HEK293T (cell line): ENCODE measurements around the gene IGLL1.
"Not testable (repeated sequence)": the region's sequence is repeated elsewhere in the genome, so short reads cannot be mapped to it uniquely, and the experiment has no call there.

ENCODE experiments used
- CTCF ChIA-PET: fragments of 350-600 bp; formaldehyde crosslinking; extraction: SDS; loops from one replicate; lab custom pipeline; 2021; ENCODE audit warnings: antibody characterized with exemption, inconsistent platforms; lab: Yijun Ruan, JAX
- POLR2A ChIA-PET: fragments of 350-600 bp; formaldehyde crosslinking; extraction: SDS; loops from one replicate; lab custom pipeline; 2020; ENCODE audit warnings: antibody characterized with exemption, inconsistent platforms; lab: Yijun Ruan, JAX
- DNase-seq: peaks from one replicate; pipeline ENCODE4 v3.0.0; 2012; ENCODE audit warnings: mixed read lengths; ENCODE audit errors: extremely low spot score
- ARNT ChIP-seq: fragments of 450-650 bp; IDR thresholded peaks from 2 replicates; pipeline ENCODE4 v1.6.1; 2017; ENCODE audit warnings: mild to moderate bottlenecking
- BHLHE40 ChIP-seq: fragments of 450-650 bp; IDR thresholded peaks from 2 replicates; pipeline ENCODE4 v1.6.1; 2016; ENCODE audit warnings: mild to moderate bottlenecking, moderate library complexity, borderline replicate concordance
- CTBP1 ChIP-seq: fragments of 450-650 bp; IDR thresholded peaks from 2 replicates; pipeline ENCODE4 v1.6.1; 2016; ENCODE audit warnings: borderline replicate concordance
- ELF4 ChIP-seq: fragments of 450-650 bp; IDR thresholded peaks from 2 replicates; pipeline ENCODE4 v1.6.1; 2017; ENCODE audit warnings: antibody characterized with exemption
- FOXA1 ChIP-seq: fragments of 450-650 bp; IDR thresholded peaks from 2 replicates; pipeline ENCODE4 v1.6.1; 2016; ENCODE audit warnings: mild to moderate bottlenecking
- FOXK2 ChIP-seq: fragments of 450-650 bp; IDR thresholded peaks from 2 replicates; pipeline ENCODE4 v1.6.1; 2016; ENCODE audit warnings: mild to moderate bottlenecking
- FOXM1 ChIP-seq: fragments of 450-650 bp; IDR thresholded peaks from 2 replicates; pipeline ENCODE4 v1.6.1; 2017; ENCODE audit warnings: mild to moderate bottlenecking, borderline replicate concordance
- HDGF ChIP-seq: fragments of 450-650 bp; IDR thresholded peaks from 2 replicates; pipeline ENCODE4 v1.6.1; 2017; ENCODE audit warnings: antibody characterized with exemption, borderline replicate concordance
- L3MBTL2 ChIP-seq: fragments of 450-650 bp; conservative IDR thresholded peaks from 2 replicates; pipeline ENCODE4 v1.6.1; 2016; ENCODE audit warnings: mild to moderate bottlenecking
- LEF1 ChIP-seq: fragments of 450-650 bp; IDR thresholded peaks from 2 replicates; pipeline ENCODE4 v1.6.1; 2017; ENCODE audit warnings: mild to moderate bottlenecking, borderline replicate concordance
- NFRKB ChIP-seq: fragments of 450-650 bp; IDR thresholded peaks from 2 replicates; pipeline ENCODE4 v1.6.1; 2016; ENCODE audit warnings: mild to moderate bottlenecking, moderate library complexity
- SP1 ChIP-seq: fragments of 450-650 bp; IDR thresholded peaks from 2 replicates; pipeline ENCODE4 v1.6.1; 2017
- SUZ12 ChIP-seq: fragments of 450-650 bp; IDR thresholded peaks from 2 replicates; pipeline ENCODE4 v1.6.1; 2016; ENCODE audit warnings: mild to moderate bottlenecking
- TARDBP ChIP-seq: fragments of 450-650 bp; IDR thresholded peaks from 2 replicates; pipeline ENCODE4 v1.6.1; 2016
- ZNF384 ChIP-seq: fragments of 450-650 bp; IDR thresholded peaks from 2 replicates; pipeline ENCODE4 v1.6.1; 2016
- TF ChIP-seq, protein P1 (sequence below): fragments of 450-650 bp; IDR thresholded peaks from 2 replicates; pipeline ENCODE4 v1.6.1; 2016

The IGLL1 gene

DNA sequence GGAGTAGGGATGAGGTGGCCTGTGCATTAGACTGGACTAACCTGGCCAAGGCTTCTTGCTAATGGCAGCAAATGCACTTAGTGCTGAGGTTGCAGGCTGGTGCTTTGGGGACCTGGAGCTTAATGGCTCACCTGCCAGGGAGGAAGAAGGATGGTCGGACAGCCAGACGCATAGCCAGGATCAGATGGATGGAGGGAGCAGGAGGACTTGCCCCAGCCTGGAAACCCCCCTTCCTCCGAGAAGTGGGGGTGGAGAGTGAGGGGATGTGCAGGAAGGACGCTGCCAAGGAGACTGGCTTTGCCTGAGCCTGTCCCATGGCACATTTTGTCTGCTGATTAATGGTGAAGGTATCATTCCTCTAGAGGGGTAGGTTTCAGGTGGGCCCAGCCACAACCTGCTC is 17.9 kb downstream of the IGLL1 start:
- CTCF ChIA-PET = no interaction called here
- POLR2A ChIA-PET = no interaction called here
- no peak for TF ChIP-seq ZNF384
- TF ChIP-seq SP1 = no peak
- no peak for TF ChIP-seq SUZ12
- TF ChIP-seq FOXA1 = no peak
- TF ChIP-seq, protein P1, sequence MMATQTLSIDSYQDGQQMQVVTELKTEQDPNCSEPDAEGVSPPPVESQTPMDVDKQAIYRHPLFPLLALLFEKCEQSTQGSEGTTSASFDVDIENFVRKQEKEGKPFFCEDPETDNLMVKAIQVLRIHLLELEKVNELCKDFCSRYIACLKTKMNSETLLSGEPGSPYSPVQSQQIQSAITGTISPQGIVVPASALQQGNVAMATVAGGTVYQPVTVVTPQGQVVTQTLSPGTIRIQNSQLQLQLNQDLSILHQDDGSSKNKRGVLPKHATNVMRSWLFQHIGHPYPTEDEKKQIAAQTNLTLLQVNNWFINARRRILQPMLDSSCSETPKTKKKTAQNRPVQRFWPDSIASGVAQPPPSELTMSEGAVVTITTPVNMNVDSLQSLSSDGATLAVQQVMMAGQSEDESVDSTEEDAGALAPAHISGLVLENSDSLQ = no peak
- no peak for TF ChIP-seq FOXM1
- no peak for TF ChIP-seq TARDBP
- no peak for TF ChIP-seq ELF4
- TF ChIP-seq LEF1 = no peak
- no peak for TF ChIP-seq CTBP1
- no peak for TF ChIP-seq BHLHE40
- no peak for TF ChIP-seq FOXK2
- no peak for TF ChIP-seq L3MBTL2
- no peak for TF ChIP-seq HDGF
- no peak for TF ChIP-seq ARNT
- no peak for DNase-seq

GRCh38 chr22:23561025-23561510 is 19.0 kb downstream of the IGLL1 start:
- CTCF ChIA-PET, POLR2A ChIA-PET: not testable (repeated sequence)

DNA sequence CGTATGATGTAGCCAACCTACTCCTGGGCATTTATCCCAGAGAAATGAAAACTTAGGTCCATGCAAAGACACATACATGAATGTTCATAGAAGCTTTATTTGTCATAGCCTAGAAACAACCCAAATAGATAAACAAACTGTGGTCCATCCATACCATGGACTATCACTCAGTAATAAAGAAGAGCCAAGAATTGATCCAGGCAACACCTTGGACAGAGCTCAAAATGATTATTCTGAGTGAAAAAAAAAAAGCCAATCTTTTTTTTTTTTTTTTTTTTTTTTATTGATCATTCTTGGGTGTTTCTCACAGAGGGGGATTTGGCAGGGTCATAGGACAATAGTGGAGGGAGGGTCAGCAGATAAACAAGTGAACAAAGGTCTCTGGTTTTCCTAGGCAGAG is 19.9 kb downstream of the IGLL1 start:
- POLR2A ChIA-PET = not testable (repeated sequence)

More at GRCh38 chr22:23561025-23561510, 19.0 kb downstream of the IGLL1 start:
- DNase-seq = not testable (repeated sequence)

GRCh38 chr22:23557467-23557866 is 22.6 kb downstream of the IGLL1 start:
- TF ChIP-seq ARNT (no peak), L3MBTL2 (no peak), FOXM1 (no peak)
- CTCF ChIA-PET = interaction anchor here (2.1 kb wide), 1 partner anchor 34 kb away, joined by 9 read pairs; no protein-coding TSS in a partner anchor
- no peak for DNase-seq
- POLR2A ChIA-PET = no interaction called here

More for the DNA sequence above, 19.9 kb downstream of the IGLL1 start:
- DNase-seq, CTCF ChIA-PET: not testable (repeated sequence)

DNA sequence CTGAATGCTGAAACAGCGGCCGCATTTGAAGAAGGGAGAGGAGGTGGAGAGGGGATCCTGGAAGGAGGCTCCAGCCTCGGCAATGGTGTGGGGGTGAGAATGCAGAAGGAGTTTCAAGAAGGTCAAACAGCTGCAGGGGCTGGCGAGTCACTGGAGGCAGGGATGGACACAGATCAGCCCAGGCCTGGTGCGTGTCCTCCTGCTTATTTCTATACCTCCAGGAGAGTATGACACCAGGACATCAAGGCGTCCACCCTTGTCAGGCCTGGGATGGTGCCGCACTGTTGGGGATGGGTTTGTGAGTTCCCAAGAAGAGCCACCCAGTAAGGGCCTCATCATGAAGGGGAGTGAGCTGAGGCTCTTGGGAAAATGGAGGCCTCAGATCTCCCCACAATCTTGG is 23.1 kb downstream of the IGLL1 start:
- CTCF ChIA-PET = interaction anchor here (2.1 kb wide), 1 partner anchor 35 kb away, joined by 9 read pairs; no protein-coding TSS in a partner anchor
- DNase-seq = no peak
- TF ChIP-seq SUZ12 (no peak), LEF1 (no peak), TARDBP (no peak), CTBP1 (no peak), FOXK2 (no peak), ARNT (no peak), FOXM1 (no peak), L3MBTL2 (no peak), ELF4 (no peak), FOXA1 (no peak), SP1 (no peak), ZNF384 (no peak), HDGF (no peak), BHLHE40 (no peak), NFRKB (no peak)
- TF ChIP-seq, protein P1 = no peak
- POLR2A ChIA-PET = no interaction called here

- ChIA-PET POLR2A (no interaction called here), CTCF (no interaction called here)
- no peak for DNase-seq
- TF ChIP-seq NFRKB (no peak), SP1 (no peak), HDGF (no peak)
Observed at GRCh38 chr22:23556026-23556620, 24.0 kb downstream of the IGLL1 start.

GRCh38 chr22:23555118-23555517 is 25.0 kb downstream of the IGLL1 start:
- CTCF ChIA-PET = no interaction called here
- TF ChIP-seq ZNF384 (no peak), ELF4 (no peak), L3MBTL2 (no peak), FOXM1 (no peak), TARDBP (no peak), HDGF (no peak), BHLHE40 (no peak), SP1 (no peak), ARNT (no peak)
- TF ChIP-seq, protein P1 = no peak
- DNase-seq = no peak
- POLR2A ChIA-PET = no interaction called here
